Brain pericyte (primary cell): ENCODE data around the gene PLS1.
"Not testable (repeated sequence)": the region's sequence is repeated elsewhere in the genome, so short reads cannot be mapped to it uniquely, and the experiment has no call there.

Experiments used
- DNase-seq: peaks from one replicate; pipeline ENCODE4 v3.0.0-alpha.2; 2012; ENCODE audit warnings: low read depth, low spot score

Gene PLS1

DNA sequence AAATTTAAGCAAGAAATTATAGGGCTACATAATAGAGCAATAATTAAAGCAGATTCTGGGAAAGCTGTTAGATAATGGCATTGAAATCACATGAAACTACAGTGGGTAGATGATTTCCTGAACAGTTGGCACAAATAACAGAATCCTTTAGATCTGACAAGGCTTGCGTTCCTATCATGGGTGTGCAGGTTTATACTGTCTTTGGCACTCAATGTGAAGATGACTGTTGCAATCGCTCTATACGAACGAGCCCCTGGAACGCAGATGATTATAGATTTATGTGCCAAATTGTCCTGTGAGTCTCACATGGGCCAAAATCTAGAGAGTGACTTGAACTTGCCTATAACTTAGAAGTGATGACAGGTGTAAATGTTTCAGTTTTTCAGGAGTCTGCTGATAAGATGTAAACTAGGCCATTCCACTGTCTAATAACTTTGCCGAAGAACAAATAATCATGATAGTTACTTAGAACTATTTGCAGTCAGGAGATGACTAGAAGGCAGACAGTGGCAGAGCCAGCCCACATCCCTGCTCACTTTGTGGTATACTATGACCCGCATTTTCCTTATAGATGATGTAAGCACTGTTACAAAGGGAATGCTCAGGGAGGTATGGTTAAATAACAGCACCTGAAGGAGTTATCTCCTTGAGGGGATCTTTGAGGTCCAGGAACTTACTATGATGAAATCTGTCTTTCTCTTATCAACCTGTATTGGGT is 97.1 kb downstream of the PLS1 start:
- no peak for DNase-seq

DNA sequence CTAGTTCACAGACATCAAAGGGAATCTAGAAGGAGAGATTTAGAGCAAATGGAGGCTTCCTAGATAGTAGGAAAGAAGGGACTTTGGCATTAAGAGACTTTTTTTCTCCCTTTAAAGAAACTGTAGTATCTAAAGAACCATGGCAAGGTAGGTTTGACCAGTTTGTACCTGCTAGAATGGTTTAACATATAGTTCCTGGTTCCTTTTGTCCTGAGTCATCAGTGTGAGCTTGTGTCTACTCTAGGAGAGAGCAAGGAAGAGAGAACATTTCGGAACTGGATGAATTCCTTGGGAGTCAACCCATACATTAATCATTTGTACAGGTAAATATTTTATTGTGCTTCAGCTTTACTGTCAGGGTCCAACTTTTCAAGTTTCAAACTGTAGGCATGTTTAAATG is 98.0 kb downstream of the PLS1 start:
- DNase-seq: no peak

DNA sequence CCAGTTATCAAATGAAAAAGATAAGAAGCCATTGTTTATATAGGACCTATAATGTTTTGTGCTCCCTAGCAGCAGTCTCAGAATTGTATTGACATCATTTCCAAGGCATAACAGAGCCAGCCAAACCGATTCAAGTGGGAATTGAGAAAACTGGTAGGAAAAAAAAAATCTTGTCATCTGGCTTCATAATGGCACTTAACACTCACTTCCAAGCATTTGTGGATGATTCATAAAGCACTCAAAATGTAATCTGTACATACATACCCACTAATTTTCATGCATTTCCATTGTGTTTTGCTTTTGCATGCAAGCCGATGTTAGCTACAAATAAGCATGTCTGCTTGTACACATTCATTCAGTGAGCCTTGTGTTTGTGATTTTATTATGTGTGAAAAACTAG is 109.0 kb downstream of the PLS1 start:
- DNase-seq: no peak

GRCh38 chr3:142706321-142707127 is 110.3 kb downstream of the PLS1 start:
- DNase-seq: no peak

- no peak for DNase-seq
Measured at GRCh38 chr3:142709207-142709606, 113.0 kb downstream of the PLS1 start.

GRCh38 chr3:142714882-142715281 is 118.7 kb downstream of the PLS1 start:
- DNase-seq: not testable (repeated sequence)

GRCh38 chr3:142716102-142716501 is 119.9 kb downstream of the PLS1 start:
- DNase-seq: no peak

- no peak for DNase-seq
Measured at GRCh38 chr3:142723665-142723967, 127.4 kb downstream of the PLS1 start.

DNA sequence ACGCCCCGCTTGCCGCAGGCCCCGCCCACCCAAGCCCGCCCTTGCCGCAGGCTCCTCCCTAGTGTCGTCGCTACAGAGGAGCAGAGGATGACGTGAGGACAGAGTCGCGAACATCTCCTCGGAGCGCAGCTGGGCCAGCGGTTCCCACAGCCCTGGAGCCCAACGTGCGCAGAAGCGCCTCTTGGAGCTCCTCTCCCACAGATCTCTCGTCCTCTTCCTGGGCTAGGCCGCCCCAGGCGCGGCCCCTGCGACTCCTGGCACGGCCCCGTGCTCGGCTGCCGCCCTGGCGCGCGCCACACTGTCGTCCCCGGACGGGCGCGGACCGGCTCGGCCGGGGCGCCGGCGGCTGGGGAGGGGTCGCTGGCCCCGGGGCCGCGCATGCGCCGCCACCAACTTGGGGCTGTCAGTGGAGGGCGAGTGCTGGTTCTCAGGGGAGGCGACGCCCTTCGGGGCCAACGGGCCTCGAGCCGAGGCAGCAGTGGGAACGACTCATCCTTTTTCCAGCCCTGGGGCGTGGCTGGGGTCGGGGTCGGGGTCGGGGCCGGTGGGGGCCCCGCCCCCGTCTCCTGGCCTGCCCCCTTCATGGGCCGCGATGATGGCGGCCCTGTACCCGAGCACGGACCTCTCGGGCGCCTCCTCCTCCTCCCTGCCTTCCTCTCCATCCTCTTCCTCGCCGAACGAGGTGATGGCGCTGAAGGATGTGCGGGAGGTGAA is 127.9 kb downstream of the PLS1 start, which contains the start of gene TRPC1:
Gene TRPC1, plus strand, starts transcription at position 67 of the 714 bp plus-strand sequence. Its CDS starts 526 bp downstream, at position 593.
- DNase-seq: no peak

DNA sequence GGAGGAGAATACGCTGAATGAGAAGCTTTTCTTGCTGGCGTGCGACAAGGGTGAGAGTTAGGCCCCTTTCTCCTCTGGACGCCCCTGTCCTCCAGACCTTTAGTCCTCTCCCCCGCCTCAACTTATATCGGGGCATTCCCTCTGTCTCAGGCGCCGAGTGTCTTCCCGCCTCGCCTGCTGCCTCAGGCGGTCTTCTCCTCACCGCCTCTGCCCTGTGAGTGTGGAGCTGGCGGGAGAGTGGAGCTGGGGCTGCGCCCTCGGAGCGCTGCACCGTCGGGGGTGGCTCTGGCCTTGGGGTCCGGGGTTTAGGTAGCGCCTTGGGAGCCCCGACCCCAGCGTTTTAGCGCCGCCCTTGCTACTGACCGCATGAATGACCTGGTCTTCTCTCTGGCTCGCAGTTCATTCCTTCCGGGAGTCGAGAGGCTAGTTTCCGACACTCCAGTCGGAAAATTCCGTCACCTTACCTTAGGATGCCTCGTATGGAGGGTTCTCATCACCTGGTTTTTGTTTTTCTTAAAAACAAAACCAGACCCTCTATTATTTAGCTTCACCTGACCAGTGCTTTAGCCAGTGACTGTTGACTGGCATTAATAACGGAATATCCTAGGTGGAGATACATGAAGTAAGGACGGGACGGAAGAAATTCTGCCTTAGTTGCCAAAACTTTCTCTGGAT is 128.6 kb downstream of the PLS1 start:
- DNase-seq: no peak

- no peak for DNase-seq
Measured at GRCh38 chr3:142725357-142725739, 129.2 kb downstream of the PLS1 start.

GRCh38 chr3:142726017-142726416 is 129.8 kb downstream of the PLS1 start:
- DNase-seq: no peak

GRCh38 chr3:142732066-142732465 is 135.9 kb downstream of the PLS1 start:
- DNase-seq: no peak

- DNase-seq: no peak
Measured at GRCh38 chr3:142734834-142735233, 138.6 kb downstream of the PLS1 start.

GRCh38 chr3:142735462-142735861 is 139.3 kb downstream of the PLS1 start:
- DNase-seq: no peak

GRCh38 chr3:142738396-142738795 is 142.2 kb downstream of the PLS1 start:
- no peak for DNase-seq

GRCh38 chr3:142746646-142747045 is 150.5 kb downstream of the PLS1 start:
- DNase-seq: no peak

DNA sequence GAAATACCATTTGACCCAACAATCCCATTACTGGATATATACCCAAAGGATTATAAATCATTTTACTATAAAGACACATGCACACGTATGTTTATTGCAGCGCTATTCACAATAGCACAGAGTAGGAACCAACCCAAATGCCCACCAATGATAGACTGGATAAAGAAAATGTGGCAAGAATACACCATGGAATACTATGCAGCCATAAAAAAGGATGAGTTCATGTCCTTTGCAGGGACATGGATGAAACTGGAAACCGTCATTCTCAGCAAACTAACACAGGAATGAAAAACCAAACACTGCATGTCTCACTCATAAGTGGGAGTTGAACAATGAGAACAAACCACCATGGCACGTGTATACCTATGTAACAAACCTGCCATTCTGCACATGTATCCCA is 154.3 kb downstream of the PLS1 start:
- not testable (repeated sequence) for DNase-seq

- DNase-seq: not testable (repeated sequence)
Measured at GRCh38 chr3:142752605-142753004, 156.4 kb downstream of the PLS1 start.

DNA sequence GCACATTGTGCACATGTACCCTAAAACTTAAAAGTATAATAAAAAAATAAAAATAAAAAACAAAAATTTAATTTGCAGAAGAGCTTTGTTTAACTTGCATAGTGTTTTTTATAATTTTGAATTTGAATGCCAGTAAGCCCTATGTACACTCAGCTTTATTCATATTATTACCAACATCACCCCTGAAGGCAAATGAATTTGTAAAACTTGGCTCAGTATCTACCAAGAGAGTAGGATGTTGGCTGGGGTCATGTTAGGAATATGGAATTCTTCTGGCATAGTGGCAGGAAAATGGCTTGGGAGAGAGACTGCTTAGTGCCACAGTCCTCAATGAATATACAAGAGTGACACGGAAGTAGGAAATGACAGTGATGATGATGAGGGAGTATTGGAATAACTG is 158.3 kb downstream of the PLS1 start:
- DNase-seq: no peak
